Adrenal gland (tissue), 5 donors: Measurements from ENCODE around the gene SVEP1.

Source experiments
- POLR2A ChIP-seq, 2 donors: fragments of 450-650 bp; IDR thresholded peaks; one replicate each; pipeline ENCODE4 v1.6.1; 2017; ENCODE audit warnings: antibody characterized with exemption in 2 of 2, mild to moderate bottlenecking in 2 of 2, moderate library complexity in 1 of 2
- TF ChIP-seq, protein P1 (sequence below), 6 experiments: fragments of 450-650 bp in 4 of 6; fragments of 200-600 bp in 2 of 6; sonication (generic) in 1 of 6; IDR thresholded peaks; 1 replicate in 5 of 6; 2 replicates in 1 of 6; pipeline versions ENCODE4 v1.5.1 to v1.8.0; 2016 to 2021; ENCODE audit warnings: antibody characterized with exemption in 6 of 6, mild to moderate bottlenecking in 2 of 6, moderate library complexity in 1 of 6
- donor health status: DM: no; HTN: no; CAD: no.

DNA sequence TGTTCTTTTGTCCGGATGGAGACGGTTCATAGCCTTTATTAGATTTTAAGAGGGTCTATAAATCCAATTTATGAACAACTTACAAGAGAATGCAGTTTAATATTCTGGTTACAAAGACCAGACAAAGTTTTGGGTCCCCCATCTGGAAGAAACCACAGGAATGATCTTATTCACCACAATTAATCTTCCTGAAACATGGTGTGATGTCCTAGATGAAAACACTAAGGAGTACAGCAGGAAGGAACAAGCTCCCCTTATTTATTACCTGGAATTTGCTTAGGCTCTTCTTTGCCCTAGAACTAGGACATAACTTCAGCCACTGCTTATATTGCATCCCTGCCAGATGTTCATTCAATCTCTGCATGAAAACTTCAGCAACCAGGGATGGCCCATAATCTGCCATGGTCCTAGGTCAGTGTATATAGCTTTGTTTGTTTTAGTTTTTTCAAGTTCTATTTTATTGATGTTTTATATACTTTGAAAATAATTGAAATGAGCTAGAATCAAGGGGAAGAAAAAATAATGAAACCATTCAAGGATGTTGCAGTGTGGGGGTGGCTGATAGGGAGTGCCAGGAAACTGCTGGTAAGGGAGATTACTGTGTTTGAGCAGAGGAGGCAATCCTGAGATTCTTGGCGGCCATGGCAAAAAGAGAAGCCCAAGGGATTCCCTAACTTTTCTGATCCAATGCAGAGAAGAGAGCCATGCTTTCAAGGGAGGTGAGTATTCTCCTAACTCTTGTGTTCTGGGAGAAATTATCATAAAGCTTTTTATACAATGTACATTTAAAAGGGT lies 258.7 kb downstream of the SVEP1 start:
- TF ChIP-seq, protein P1, sequence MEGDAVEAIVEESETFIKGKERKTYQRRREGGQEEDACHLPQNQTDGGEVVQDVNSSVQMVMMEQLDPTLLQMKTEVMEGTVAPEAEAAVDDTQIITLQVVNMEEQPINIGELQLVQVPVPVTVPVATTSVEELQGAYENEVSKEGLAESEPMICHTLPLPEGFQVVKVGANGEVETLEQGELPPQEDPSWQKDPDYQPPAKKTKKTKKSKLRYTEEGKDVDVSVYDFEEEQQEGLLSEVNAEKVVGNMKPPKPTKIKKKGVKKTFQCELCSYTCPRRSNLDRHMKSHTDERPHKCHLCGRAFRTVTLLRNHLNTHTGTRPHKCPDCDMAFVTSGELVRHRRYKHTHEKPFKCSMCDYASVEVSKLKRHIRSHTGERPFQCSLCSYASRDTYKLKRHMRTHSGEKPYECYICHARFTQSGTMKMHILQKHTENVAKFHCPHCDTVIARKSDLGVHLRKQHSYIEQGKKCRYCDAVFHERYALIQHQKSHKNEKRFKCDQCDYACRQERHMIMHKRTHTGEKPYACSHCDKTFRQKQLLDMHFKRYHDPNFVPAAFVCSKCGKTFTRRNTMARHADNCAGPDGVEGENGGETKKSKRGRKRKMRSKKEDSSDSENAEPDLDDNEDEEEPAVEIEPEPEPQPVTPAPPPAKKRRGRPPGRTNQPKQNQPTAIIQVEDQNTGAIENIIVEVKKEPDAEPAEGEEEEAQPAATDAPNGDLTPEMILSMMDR (IDR thresholded peaks at IDR 0.05), result no peak
- TF ChIP-seq POLR2A (IDR thresholded peaks at IDR 0.05), result no peak
